Astrocyte of the cerebellum (primary cell): Measurements from ENCODE around the gene TSPAN32.

Source experiments
- DNase-seq: peaks from one replicate; pipeline ENCODE4 v3.0.0-alpha.2; 2011; ENCODE audit warnings: low read depth
- H3K4me3 ChIP-seq: 2 replicates; pipeline ENCODE4 v1.5.1; 2011; ENCODE audit warnings: mild to moderate bottlenecking, low read depth, low read length, moderate library complexity
- CTCF ChIP-seq: IDR thresholded peaks from 2 replicates; pipeline ENCODE4 v1.5.1; 2012; ENCODE audit warnings: low read length, low read depth, moderate library complexity, mild to moderate bottlenecking; ENCODE audit errors: missing control alignments
- in situ Hi-C: cut with HindIII; loops from 2 replicates; pipeline ENCODE4 v1.10.0; 2017; ENCODE audit warnings: low sequenced_read_pairs

TSPAN32 gene

GRCh38 chr11:2342557-2342956, 40.7 kb downstream of the TSPAN32 start:
- no peak for TF ChIP-seq CTCF
- in situ Hi-C loops: loop anchor here (5.0 kb wide), 1 partner anchor 75 kb away; no protein-coding TSS in a partner anchor
- DNase-seq: no peak
- no peak overlapping the region for H3K4me3 ChIP-seq

GRCh38 chr11:2342981-2343380, 41.2 kb downstream of the TSPAN32 start:
- no peak for DNase-seq
- H3K4me3 ChIP-seq: no peak overlapping the region
- no peak for TF ChIP-seq CTCF
- in situ Hi-C loops: loop anchor here (5.0 kb wide), 1 partner anchor 76 kb away; no protein-coding TSS in a partner anchor

- no peak for TF ChIP-seq CTCF
- H3K4me3 ChIP-seq: no peak overlapping the region
- in situ Hi-C loops: loop anchor here (5.0 kb wide), 1 partner anchor 76 kb away; no protein-coding TSS in a partner anchor
- no peak for DNase-seq
Observed at GRCh38 chr11:2343502-2343901, 41.7 kb downstream of the TSPAN32 start.

GRCh38 chr11:2345050-2345449, 43.2 kb downstream of the TSPAN32 start:
- in situ Hi-C loops: no loop called here
- no peak overlapping the region for H3K4me3 ChIP-seq
- TF ChIP-seq CTCF: no peak
- DNase-seq: no peak

- TF ChIP-seq CTCF: no peak
- H3K4me3 ChIP-seq: no peak overlapping the region
- no peak for DNase-seq
- in situ Hi-C loops: no loop called here
Observed at GRCh38 chr11:2346014-2346413, 44.2 kb downstream of the TSPAN32 start.

- no peak for DNase-seq
- no peak for TF ChIP-seq CTCF
- in situ Hi-C loops: no loop called here
- H3K4me3 ChIP-seq: no peak overlapping the region
Observed at GRCh38 chr11:2346586-2347307, 44.9 kb downstream of the TSPAN32 start.
